Transverse colon (tissue), 4 donors: ENCODE data around the gene LRRK2. TPM values are rescaled to one million over a fixed set of nuclear protein-coding genes. Genes with fewer than 3 reads are reported as not detected.

Experiments used
- DNase-seq: peaks from one replicate; pipeline ENCODE4 v3.0.0-alpha.2; 2019
- H3K27ac ChIP-seq, 4 donors: fragments of 200-600 bp; sonication (generic); 2 replicates each; pipeline ENCODE4 v1.5.1; 2016 to 2018; ENCODE audit warnings: inconsistent platforms in 4 of 4
- H3K27me3 ChIP-seq: fragments of 200-600 bp; sonication (generic); 2 replicates; pipeline ENCODE4 v1.5.1; 2017; ENCODE audit warnings: inconsistent platforms
- H3K36me3 ChIP-seq, 4 donors: fragments of 200-600 bp; sonication (generic); 2 replicates each; pipeline ENCODE4 v1.5.1; 2017 to 2019; ENCODE audit warnings: inconsistent platforms in 4 of 4
- H3K4me1 ChIP-seq, 4 donors: fragments of 200-600 bp; sonication (generic); 2 replicates each; pipeline ENCODE4 v1.5.1; 2017 to 2020; ENCODE audit warnings: inconsistent platforms in 4 of 4
- H3K4me3 ChIP-seq, 4 donors: fragments of 200-600 bp; sonication (generic); 1 replicate in 1 of 4; 2 replicates in 3 of 4; pipeline versions ENCODE4 v1.5.1 to v1.6.1; 2017 to 2019; ENCODE audit warnings: inconsistent platforms in 4 of 4
- H3K9me3 ChIP-seq, 2 donors: fragments of 200-600 bp; sonication (generic); 2 replicates each; pipeline ENCODE4 v1.5.1; 2017 to 2019; ENCODE audit warnings: inconsistent platforms in 2 of 2
- CTCF ChIP-seq, 5 experiments: fragments of 200-600 bp in 3 of 5; fragments of 450-650 bp in 2 of 5; sonication (generic) in 3 of 5; IDR thresholded peaks; 1 replicate in 2 of 5; 2 replicates in 3 of 5; pipeline ENCODE4 v1.5.1; 2016 to 2017; ENCODE audit warnings: antibody characterized with exemption in 5 of 5, inconsistent platforms in 3 of 5, mild to moderate bottlenecking in 2 of 5, moderate library complexity in 1 of 5
- EP300 ChIP-seq: sonication (generic); formaldehyde crosslinking; IDR thresholded peaks from one replicate; pipeline ENCODE4 v1.6.1; 2017; ENCODE audit warnings: antibody characterized with exemption, low read depth
- POLR2A ChIP-seq: fragments of 450-650 bp; IDR thresholded peaks from one replicate; pipeline ENCODE4 v1.6.1; 2016; ENCODE audit warnings: antibody characterized with exemption, mild to moderate bottlenecking, moderate library complexity
- POLR2AphosphoS5 ChIP-seq, 3 donors: sonication (generic); formaldehyde crosslinking; IDR thresholded peaks; one replicate each; pipeline ENCODE4 v1.6.1; 2016; ENCODE audit warnings: antibody characterized with exemption in 3 of 3
- WGBS, 2 donors: methylation state at CpG; one replicate each; pipeline ENCODE4 v1.1.5; 2018; ENCODE audit warnings: low coverage in 1 of 2; 5-methylcytosine and 5-hydroxymethylcytosine counted together
- in situ Hi-C, 4 donors: fragments of 200-750 bp; cut with MboI; loops; one replicate each; pipeline versions ENCODE4 v1.15.0 to v1.15.1; 2017; ENCODE audit warnings: low sequenced_read_pairs in 3 of 4, low pct_ligation_motif_present in 1 of 4, low pct_unique_long_range_greater_than_20kb in 1 of 4
- intact Hi-C: fragments of 100-400 bp; cut with DNase I; formaldehyde crosslinking; loops from one replicate; pipeline ENCODE4 v1.15.1; 2023; ENCODE audit warnings: low total_unique reads
- total RNA-seq, 4 donors: library from RNA; depleted of rRNA; stranded (reverse); fragments of >200 nt; gene quantifications; one replicate each; pipeline ENCODE4 v1.1.0, GENCODE V29; 2016

Gene LRRK2
- total RNA-seq, 4 donors from 2014 or later: 1.9 to 30.8 (median 7.9) TPM

DNA sequence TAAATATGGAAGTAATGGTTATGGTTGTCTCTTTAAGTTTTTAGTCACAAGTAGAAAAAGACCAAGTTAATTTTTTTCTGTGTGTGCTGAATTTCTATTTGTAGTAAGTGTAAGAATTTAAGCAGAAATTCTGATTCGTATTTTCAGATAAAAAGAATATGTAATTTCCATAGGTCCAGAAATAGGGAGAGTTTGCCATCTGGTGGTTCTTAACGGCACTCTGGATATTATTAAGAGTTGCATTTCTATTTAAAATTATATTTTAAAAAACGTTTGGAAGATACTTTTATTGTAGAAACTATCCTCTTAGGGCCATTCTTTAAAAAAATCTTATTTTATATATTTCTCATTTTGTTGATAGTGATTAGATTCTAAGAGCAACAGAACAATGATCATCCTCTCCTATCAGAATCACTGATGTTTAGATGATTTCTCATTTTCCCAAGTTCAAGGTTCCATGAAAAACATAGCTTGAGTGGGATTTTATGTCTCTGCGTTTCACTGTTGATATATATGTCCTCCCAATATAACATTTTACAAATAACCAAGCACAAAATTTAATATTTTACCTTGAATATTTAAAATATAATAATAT, 88.3 kb downstream of the LRRK2 start:
- intact Hi-C loops: loop anchor here (10.0 kb wide), 1 partner anchor 158 kb away; no protein-coding TSS in a partner anchor
- H3K4me3 ChIP-seq: no peak overlapping the region
- 34 to 37% methylated on average over 4 of the region's 4 CpGs for WGBS, 2 donors

DNA sequence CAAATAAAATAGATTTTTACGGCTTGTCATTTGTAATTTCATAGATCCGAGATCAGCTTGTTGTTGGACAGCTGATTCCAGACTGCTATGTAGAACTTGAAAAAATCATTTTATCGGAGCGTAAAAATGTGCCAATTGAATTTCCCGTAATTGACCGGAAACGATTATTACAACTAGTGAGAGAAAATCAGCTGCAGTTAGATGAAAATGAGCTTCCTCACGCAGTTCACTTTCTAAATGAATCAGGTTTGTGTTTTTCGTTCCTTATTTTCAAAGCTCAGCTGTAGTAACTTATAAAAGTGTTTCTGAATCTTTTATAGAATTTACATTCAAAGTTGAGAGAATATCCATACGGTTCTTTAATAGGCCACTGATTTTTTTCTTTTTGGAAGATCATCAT, 89.1 kb downstream of the LRRK2 start:
- WGBS, 2 donors: 74 to 81% methylated on average over 10 of the region's 10 CpGs
- H3K4me1 ChIP-seq: no peaks in the 10 kb centered on the region
- in situ Hi-C loops (loop anchor here in 2 of 4 donors (10.0 to 25.0 kb wide), 2 partner anchors 152 to 159 kb away; no protein-coding TSS in a partner anchor), intact Hi-C loops (loop anchor here (10.0 kb wide), 1 partner anchor 159 kb away; no protein-coding TSS in a partner anchor)
- H3K27ac ChIP-seq: no peak overlapping the region
- no peaks in the 10 kb centered on the region for H3K27me3 ChIP-seq
- H3K9me3 ChIP-seq: no peaks in the 10 kb centered on the region
- no peaks in the 10 kb centered on the region for H3K36me3 ChIP-seq
- no peak overlapping the region for H3K4me3 ChIP-seq
- TF ChIP-seq POLR2AphosphoS5 (IDR thresholded peaks at IDR 0.05) (no peak), POLR2A (no peak), EP300 (no peak), CTCF (IDR thresholded peaks at IDR 0.05) (no peak)
- no peak for DNase-seq

More for the DNA sequence above, 88.3 kb downstream of the LRRK2 start:
- no peak overlapping the region for H3K27ac ChIP-seq
- DNase-seq: no peak
- H3K4me1 ChIP-seq: no peaks in the 10 kb centered on the region
- H3K9me3 ChIP-seq: no peaks in the 10 kb centered on the region
- TF ChIP-seq EP300: no peak
- TF ChIP-seq CTCF (IDR thresholded peaks at IDR 0.05): peak in 3 of 5 experiments; percentile 17 to 26 (median 22)
- TF ChIP-seq POLR2AphosphoS5 (IDR thresholded peaks at IDR 0.05): no peak
- TF ChIP-seq POLR2A: no peak
- in situ Hi-C loops: loop anchor here in 2 of 4 donors (10.0 to 25.0 kb wide), 2 partner anchors 151 to 158 kb away; no protein-coding TSS in a partner anchor
- H3K36me3 ChIP-seq: no peaks in the 10 kb centered on the region
- H3K27me3 ChIP-seq: no peaks in the 10 kb centered on the region

DNA sequence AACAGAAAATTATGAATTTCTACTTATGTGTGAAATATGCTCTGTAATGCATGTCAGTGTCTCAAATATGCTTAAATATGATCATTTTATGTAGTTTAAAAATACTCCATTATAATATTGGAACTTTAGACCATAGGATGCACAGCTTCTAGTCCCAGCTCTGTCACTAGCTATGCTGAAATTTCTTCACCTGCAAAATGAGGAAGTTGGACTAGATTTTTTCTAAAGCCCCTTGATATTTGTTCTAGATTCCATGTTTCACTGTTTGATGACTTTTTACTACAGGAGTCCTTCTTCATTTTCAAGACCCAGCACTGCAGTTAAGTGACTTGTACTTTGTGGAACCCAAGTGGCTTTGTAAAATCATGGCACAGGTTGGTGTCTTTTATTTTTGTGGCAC, 90.1 kb downstream of the LRRK2 start:
- no peaks in the 10 kb centered on the region for H3K9me3 ChIP-seq
- intact Hi-C loops: loop anchor here (10.0 kb wide), 1 partner anchor 160 kb away; no protein-coding TSS in a partner anchor
- in situ Hi-C loops: loop anchor here in 2 of 4 donors (10.0 to 25.0 kb wide), 2 partner anchors 153 to 160 kb away; no protein-coding TSS in a partner anchor
- TF ChIP-seq EP300 (no peak), POLR2AphosphoS5 (IDR thresholded peaks at IDR 0.05) (no peak), CTCF (IDR thresholded peaks at IDR 0.05) (no peak), POLR2A (no peak)
- DNase-seq: no peak
- H3K36me3 ChIP-seq: no peaks in the 10 kb centered on the region
- H3K4me1 ChIP-seq: no peaks in the 10 kb centered on the region
- no peak overlapping the region for H3K4me3 ChIP-seq
- H3K27me3 ChIP-seq: no peaks in the 10 kb centered on the region
- H3K27ac ChIP-seq: no peak overlapping the region

GRCh38 chr12:40315375-40315774, 90.6 kb downstream of the LRRK2 start:
- no peaks in the 10 kb centered on the region for H3K4me1 ChIP-seq
- intact Hi-C loops: loop anchor here (10.0 kb wide), 1 partner anchor 161 kb away; no protein-coding TSS in a partner anchor
- 91 to 100% methylated on average over 1 of the region's 1 CpG for WGBS, 2 donors
- DNase-seq: no peak
- H3K9me3 ChIP-seq: no peaks in the 10 kb centered on the region
- H3K27ac ChIP-seq: no peak overlapping the region
- TF ChIP-seq POLR2A (no peak), POLR2AphosphoS5 (IDR thresholded peaks at IDR 0.05) (no peak), EP300 (no peak), CTCF (IDR thresholded peaks at IDR 0.05) (no peak)
- H3K27me3 ChIP-seq: no peaks in the 10 kb centered on the region
- H3K36me3 ChIP-seq: no peaks in the 10 kb centered on the region
- in situ Hi-C loops: loop anchor here in 2 of 4 donors (10.0 to 25.0 kb wide), 2 partner anchors 153 to 161 kb away; no protein-coding TSS in a partner anchor
- no peak overlapping the region for H3K4me3 ChIP-seq
